ENCODE data around the gene PDGFD. TPM values are rescaled to one million over a fixed set of nuclear protein-coding genes. Genes with fewer than 3 reads are reported as not detected.

Gene PDGFD
- total RNA-seq (2014; rRNA removed; shearing (Covaris generic)) = 4.5 and 6.9 TPM in 2 replicates
- 1.8 and 1.9 TPM in 2 replicates for polyA plus RNA-seq (2016; fragmentation: Nextera tagmentation; extraction: Ambion mirVana)
- long read RNA-seq = 0 reads

- Histone ChIP-seq H3K4me3 (peak within 1 kb of the TSS; percentile 85), H3K27me3 (ENCODE audit: insufficient read depth) (no peaks in the 10 kb centered on the region), H3K36me3 (ENCODE audit: insufficient read depth) (no peaks in the 10 kb centered on the region), H3K9me2 (ENCODE audit: insufficient read depth) (no peaks in the 10 kb centered on the region), H3F3A (replicated peaks; ENCODE audit: low read depth) (peaks cover 5% of the 10 kb centered on the region; the same call in 1 of the 2 replicates), H3K4me2 (peak within 1 kb of the TSS; percentile 95), H3K27ac (ENCODE audit: low read depth) (peak within 1 kb of the TSS; percentile 70; the same call in 1 of the 2 replicates), H4K20me1 (replicated peaks; ENCODE audit: insufficient read depth) (no peaks in the 10 kb centered on the region), H3K79me2 (replicated peaks; ENCODE audit: insufficient read depth) (no peaks in the 10 kb centered on the region; the same call in 1 of the 2 replicates), H2AFZ (peak within 1 kb of the TSS; percentile 96), H3K4me1 (ENCODE audit: insufficient read depth) (peaks cover 7% of the 10 kb centered on the region)
- DNase-seq (ENCODE audit: low spot score) = peak; percentile 93
- peak; percentile 96 for ATAC-seq
- no peaks in the 10 kb centered on the region for H3K9me3 Mint-ChIP-seq
- TF ChIP-seq CTCF (conservative IDR thresholded peaks at IDR 0.05; ENCODE audit: low read depth in 2 of 2) = peak in 1 of 2 experiments; percentile 52; a peak in 3 of 4 replicates
- peak; percentile 48 for TF ChIP-seq POLR2AphosphoS5 (IDR thresholded peaks at IDR 0.05; ENCODE audit: low read depth)
- TF ChIP-seq EZH2phosphoT487 (IDR thresholded peaks at IDR 0.05; ENCODE audit: unreplicated experiment) = no peak
- TF ChIP-seq CREB1 (CRISPR knock-in tag; IDR thresholded peaks at IDR 0.05; ENCODE audit: low read depth) = peak; percentile 59
- TF ChIP-seq JUNB (IDR thresholded peaks at IDR 0.05; ENCODE audit: unreplicated experiment) = no peak
- peak; percentile 25; the same call in 1 of the 2 replicates for TF ChIP-seq ETS1 (IDR thresholded peaks at IDR 0.05)
- H3K27me3 Mint-ChIP-seq (ENCODE audit: insufficient read depth, low read depth, poor library complexity) = peaks cover 3% of the 10 kb centered on the region
- peak within 1 kb of the TSS; percentile 87 for H3K4me3 Mint-ChIP-seq
- peak within 1 kb of the TSS; percentile 91 for H3K27ac Mint-ChIP-seq
- H3K4me1 Mint-ChIP-seq = peaks cover 13% of the 10 kb centered on the region; the same call in 2 of the 3 replicates
- H3K36me3 Mint-ChIP-seq (ENCODE audit: low read depth) = no peaks in the 10 kb centered on the region
These were observed at the start of gene PDGFD for GRCh38 chr11:104164028-104164520. Gene PDGFD (minus strand): TSS chr11:104164147.

DNA sequence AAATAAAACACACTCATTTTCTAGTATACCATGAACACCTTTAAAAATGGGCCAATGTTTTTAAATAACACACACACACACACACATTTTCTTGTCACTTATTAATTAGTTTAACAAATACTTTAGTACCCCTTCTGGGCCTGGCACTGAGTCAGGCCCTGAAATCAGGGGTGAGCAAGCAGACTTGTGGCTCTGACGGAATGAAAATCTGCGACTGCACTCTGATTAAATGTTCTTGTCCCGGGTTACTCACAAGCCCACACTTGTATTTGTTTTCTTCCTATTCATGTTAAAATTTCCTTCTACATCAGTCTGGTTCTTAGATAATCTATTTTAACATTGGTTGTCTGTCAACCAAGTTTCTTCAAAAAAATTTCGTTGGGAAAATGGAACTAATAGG is 43.0 kb upstream of the PDGFD start:
- Histone ChIP-seq H3K79me2 (replicated peaks; ENCODE audit: insufficient read depth) (no peaks in the 10 kb centered on the region), H3K4me1 (ENCODE audit: insufficient read depth) (no peaks in the 10 kb centered on the region), H3K9me2 (ENCODE audit: insufficient read depth) (0 out of 2 replicates have a peak, but pooled peaks cover 3% of the 10 kb centered on the region), H3K36me3 (ENCODE audit: insufficient read depth) (no peaks in the 10 kb centered on the region), H3K27me3 (ENCODE audit: insufficient read depth) (no peaks in the 10 kb centered on the region), H3K27ac (ENCODE audit: low read depth) (no peak overlapping the region), H3F3A (replicated peaks; ENCODE audit: low read depth) (no peaks in the 10 kb centered on the region), H4K20me1 (replicated peaks; ENCODE audit: insufficient read depth) (no peaks in the 10 kb centered on the region), H3K4me2 (no peak overlapping the region), H3K4me3 (no peak overlapping the region), H2AFZ (no peak overlapping the region)
- Mint-ChIP-seq H3K4me3 (no peak overlapping the region), H3K27me3 (ENCODE audit: insufficient read depth, low read depth, poor library complexity) (no peaks in the 10 kb centered on the region), H3K9me3 (no peaks in the 10 kb centered on the region), H3K4me1 (no peaks in the 10 kb centered on the region), H3K27ac (no peak overlapping the region), H3K36me3 (ENCODE audit: low read depth) (no peaks in the 10 kb centered on the region)
- DNase-seq (ENCODE audit: low spot score) (no peak), ATAC-seq (no peak)
- TF ChIP-seq ZNF462 (CRISPR knock-in tag; IDR thresholded peaks at IDR 0.05) = no peak
- no peak for TF ChIP-seq JUNB (IDR thresholded peaks at IDR 0.05; ENCODE audit: unreplicated experiment)
- no peak for TF ChIP-seq EZH2 (IDR thresholded peaks at IDR 0.05; ENCODE audit: low read depth, unreplicated experiment)
